ENCODE measurements around the gene CCNDBP1. TPM values are rescaled to one million over a fixed set of nuclear protein-coding genes. Genes with fewer than 3 reads are reported as not detected.

CCNDBP1 gene
- total RNA-seq, 1 experiment from 2014 or later, result 62.5 TPM

GRCh38 chr15:43232289-43232874 lies 47.2 kb downstream of the CCNDBP1 start:
- intact Hi-C loops (cut with micrococcal nuclease; ENCODE audit: unreplicated experiment) (no loop called here), in situ Hi-C loops (cut with HindIII; ENCODE audit: low pct_unique_long_range_greater_than_20kb, low sequenced_read_pairs) (no loop called here)
- H3K27ac ChIP-seq (ENCODE audit: low read length), result no peak overlapping the region
- H3K9me3 ChIP-seq (ENCODE audit: control insufficient read depth, insufficient read depth, low read depth, low read length), result no peaks in the 10 kb centered on the region
- H3K36me3 ChIP-seq (ENCODE audit: control insufficient read depth, insufficient read depth, low read length), result no peaks in the 10 kb centered on the region
- DNase-seq (ENCODE audit: low read depth, low spot score) (no peak), ATAC-seq (no peak)
- no TSS peak for BruUV-seq (replicated peaks)
- H3K27me3 ChIP-seq (ENCODE audit: control insufficient read depth, insufficient read depth, low read length), result peaks cover 4% of the 10 kb centered on the region; the same call in 1 of the 2 replicates
- no peak for TF ChIP-seq POLR2AphosphoS5 (IDR thresholded peaks at IDR 0.05; ENCODE audit: low read depth, low read length)
- no peak for TF ChIP-seq SIN3A (IDR thresholded peaks at IDR 0.05; ENCODE audit: borderline replicate concordance, insufficient read depth, low read depth, low read length)
- no peak for TF ChIP-seq CTCF (IDR thresholded peaks at IDR 0.05)
- no peak for TF ChIP-seq TCF7L2 (IDR thresholded peaks at IDR 0.05; ENCODE audit: low read depth, low read length)
- no peak for TF ChIP-seq REST (IDR thresholded peaks at IDR 0.05; ENCODE audit: insufficient read depth in 1 of 2, low read depth in 2 of 2, low read length in 1 of 2)
- CTCF ChIA-PET, result interaction anchor here (1.3 kb wide), 1 partner anchor 13 kb away, joined by 4 read pairs; no protein-coding TSS in a partner anchor
- no peaks in the 10 kb centered on the region for H3K4me1 ChIP-seq (ENCODE audit: control insufficient read depth, insufficient read depth, low read length)
- H3K4me3 ChIP-seq (ENCODE audit: low read depth in 2 of 2, low read length in 2 of 2), result no peak overlapping the region
- POLR2A ChIA-PET, result no interaction called here

GRCh38 chr15:43235536-43235935 lies 50.3 kb downstream of the CCNDBP1 start:
- H3K4me1 ChIP-seq (ENCODE audit: control insufficient read depth, insufficient read depth, low read length), result no peaks in the 10 kb centered on the region
- H3K27ac ChIP-seq (ENCODE audit: low read length), result no peak overlapping the region
- H3K36me3 ChIP-seq (ENCODE audit: control insufficient read depth, insufficient read depth, low read length), result no peaks in the 10 kb centered on the region
- H3K27me3 ChIP-seq (ENCODE audit: control insufficient read depth, insufficient read depth, low read length), result no peaks in the 10 kb centered on the region
- in situ Hi-C loops (cut with HindIII; ENCODE audit: low pct_unique_long_range_greater_than_20kb, low sequenced_read_pairs) (no loop called here), intact Hi-C loops (cut with micrococcal nuclease; ENCODE audit: unreplicated experiment) (no loop called here)
- DNase-seq (ENCODE audit: low read depth, low spot score), result no peak
- no peak for TF ChIP-seq CTCF (IDR thresholded peaks at IDR 0.05)
- TF ChIP-seq TCF7L2 (IDR thresholded peaks at IDR 0.05; ENCODE audit: low read depth, low read length), result no peak
- no peak for TF ChIP-seq SIN3A (IDR thresholded peaks at IDR 0.05; ENCODE audit: borderline replicate concordance, insufficient read depth, low read depth, low read length)
- TF ChIP-seq REST (IDR thresholded peaks at IDR 0.05; ENCODE audit: insufficient read depth in 1 of 2, low read depth in 2 of 2, low read length in 1 of 2), result no peak
- no peak for TF ChIP-seq POLR2AphosphoS5 (IDR thresholded peaks at IDR 0.05; ENCODE audit: low read depth, low read length)
- no peaks in the 10 kb centered on the region for H3K9me3 ChIP-seq (ENCODE audit: control insufficient read depth, insufficient read depth, low read depth, low read length)
- ATAC-seq, result no peak
- BruUV-seq (replicated peaks), result no TSS peak
- ChIA-PET POLR2A (interaction anchor here (0.6 kb wide), 2 partner anchors 43 to 687 kb away, joined by 4 read pairs; no protein-coding TSS in a partner anchor), CTCF (no interaction called here)
- no peak overlapping the region for H3K4me3 ChIP-seq (ENCODE audit: low read depth in 2 of 2, low read length in 2 of 2)
